Esophagus squamous epithelium (tissue), 4 donors: ENCODE results near the gene PEF1.

Source experiments
- CTCF ChIP-seq, 6 experiments: fragments of 450-650 bp in 4 of 6; fragments of 200-600 bp in 2 of 6; sonication (generic) in 2 of 6; IDR thresholded peaks; one replicate each; pipeline ENCODE4 v1.5.1; 2016 to 2019; ENCODE audit warnings: antibody characterized with exemption in 6 of 6, mild to moderate bottlenecking in 4 of 6, moderate library complexity in 4 of 6
- POLR2A ChIP-seq, 4 donors: fragments of 450-650 bp; IDR thresholded peaks; one replicate each; pipeline ENCODE4 v1.6.1; 2017; ENCODE audit warnings: antibody characterized with exemption in 4 of 4, mild to moderate bottlenecking in 4 of 4, moderate library complexity in 3 of 4

GRCh38 chr1:31647106-31647505 is 2.4 kb upstream of the PEF1 start:
- TF ChIP-seq CTCF (IDR thresholded peaks at IDR 0.05) (no peak), POLR2A (IDR thresholded peaks at IDR 0.05) (no peak)
